NB4 (cell line): ENCODE measurements around the gene INPP5A.

Experiments
- DNase-seq: peaks from one replicate; pipeline ENCODE4 v3.0.0; 2010; ENCODE audit warnings: low read depth
- H3K4me3 ChIP-seq: one replicate; pipeline ENCODE4 v1.5.1; 2011; ENCODE audit warnings: mild to moderate bottlenecking, low read depth, low read length, moderate library complexity
- CTCF ChIP-seq: IDR thresholded peaks from one replicate; pipeline ENCODE4 v1.5.1; 2012; ENCODE audit warnings: low read depth, low read length
- MAX ChIP-seq: IDR thresholded peaks from 2 replicates; pipeline ENCODE4 v1.6.1; 2011; ENCODE audit warnings: low read depth, low read length
- MYC ChIP-seq: IDR thresholded peaks from 2 replicates; pipeline ENCODE4 v1.6.1; 2011; ENCODE audit warnings: low read depth, low read length
- POLR2A ChIP-seq: IDR thresholded peaks from 2 replicates; pipeline ENCODE4 v1.6.1; 2011; ENCODE audit warnings: mild to moderate bottlenecking; ENCODE audit not compliant: insufficient read length; ENCODE audit errors: extremely low read depth

Gene INPP5A

DNA sequence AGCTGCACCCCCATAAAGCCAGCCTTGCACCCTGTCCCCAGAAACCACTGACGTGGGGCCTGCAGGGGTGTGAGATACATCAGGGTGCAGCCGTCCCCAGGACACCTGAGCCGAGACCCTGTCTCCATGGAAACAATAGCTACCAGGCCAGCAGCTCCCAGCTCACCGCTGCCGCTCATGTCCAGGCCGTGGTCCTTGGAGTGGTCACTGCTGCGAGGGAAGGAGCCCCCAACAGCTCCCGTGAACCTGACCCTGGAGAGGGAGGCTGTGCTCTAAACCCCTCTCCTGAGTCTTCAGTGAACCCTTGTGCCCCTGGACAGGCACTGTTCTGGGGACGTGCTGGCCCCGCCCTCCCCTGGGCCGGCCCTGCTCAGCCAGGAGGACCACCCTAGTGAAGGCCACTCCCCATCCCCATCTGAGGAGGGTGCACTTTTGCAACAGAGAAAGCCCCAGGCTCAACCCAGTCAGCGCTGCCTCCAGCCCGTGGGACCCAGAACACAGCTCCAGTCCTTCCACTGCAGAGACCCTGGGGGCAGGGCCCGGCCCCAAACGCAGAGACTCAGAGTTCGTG lies 19.6 kb upstream of the INPP5A start:
- DNase-seq: no peak
- H3K4me3 ChIP-seq: no peak overlapping the region
- TF ChIP-seq POLR2A (no peak), MAX (no peak), MYC (no peak), CTCF (no peak)

DNA sequence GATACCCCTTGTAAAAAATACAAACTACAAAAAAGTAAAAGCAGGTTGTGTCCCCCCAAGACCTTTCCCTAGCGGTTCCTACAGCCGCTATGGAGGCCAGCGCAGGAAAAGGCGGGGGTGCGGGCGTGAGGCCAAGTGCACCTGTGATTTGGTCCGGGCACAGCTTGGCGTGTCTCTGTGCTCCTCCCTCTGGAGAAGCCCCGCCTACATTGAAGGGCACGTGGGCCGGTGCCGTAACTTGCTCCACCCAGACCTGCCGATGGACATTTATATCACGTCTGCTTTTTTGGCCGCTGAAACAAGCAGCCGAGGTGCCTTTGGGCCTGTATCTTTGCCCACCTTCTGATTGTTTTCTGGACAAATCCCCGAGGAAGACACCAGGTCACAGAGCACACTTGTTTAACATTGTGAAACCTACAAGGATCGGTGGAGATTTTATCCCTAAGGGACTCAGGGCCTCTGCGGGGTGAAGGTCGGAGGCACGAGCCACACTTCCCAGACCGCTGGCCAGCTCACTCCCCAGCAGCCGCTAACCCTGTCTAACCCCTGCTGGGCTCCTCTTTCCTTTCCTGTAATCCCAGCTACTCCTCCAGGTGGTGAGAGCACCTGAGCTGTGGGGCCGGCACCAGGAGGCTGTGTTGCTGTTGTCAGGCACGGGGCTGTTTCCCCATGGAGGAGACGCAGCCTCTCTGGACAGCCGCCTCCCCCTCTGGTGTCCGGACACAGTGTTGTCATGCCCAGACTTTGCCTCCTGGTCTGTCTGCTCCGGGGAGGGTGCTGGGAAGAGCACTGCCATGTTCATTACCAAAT lies 18.8 kb upstream of the INPP5A start:
- no peak for DNase-seq
- TF ChIP-seq MYC: no peak
- TF ChIP-seq CTCF: no peak
- no peak for TF ChIP-seq MAX
- H3K4me3 ChIP-seq: no peak overlapping the region

DNA sequence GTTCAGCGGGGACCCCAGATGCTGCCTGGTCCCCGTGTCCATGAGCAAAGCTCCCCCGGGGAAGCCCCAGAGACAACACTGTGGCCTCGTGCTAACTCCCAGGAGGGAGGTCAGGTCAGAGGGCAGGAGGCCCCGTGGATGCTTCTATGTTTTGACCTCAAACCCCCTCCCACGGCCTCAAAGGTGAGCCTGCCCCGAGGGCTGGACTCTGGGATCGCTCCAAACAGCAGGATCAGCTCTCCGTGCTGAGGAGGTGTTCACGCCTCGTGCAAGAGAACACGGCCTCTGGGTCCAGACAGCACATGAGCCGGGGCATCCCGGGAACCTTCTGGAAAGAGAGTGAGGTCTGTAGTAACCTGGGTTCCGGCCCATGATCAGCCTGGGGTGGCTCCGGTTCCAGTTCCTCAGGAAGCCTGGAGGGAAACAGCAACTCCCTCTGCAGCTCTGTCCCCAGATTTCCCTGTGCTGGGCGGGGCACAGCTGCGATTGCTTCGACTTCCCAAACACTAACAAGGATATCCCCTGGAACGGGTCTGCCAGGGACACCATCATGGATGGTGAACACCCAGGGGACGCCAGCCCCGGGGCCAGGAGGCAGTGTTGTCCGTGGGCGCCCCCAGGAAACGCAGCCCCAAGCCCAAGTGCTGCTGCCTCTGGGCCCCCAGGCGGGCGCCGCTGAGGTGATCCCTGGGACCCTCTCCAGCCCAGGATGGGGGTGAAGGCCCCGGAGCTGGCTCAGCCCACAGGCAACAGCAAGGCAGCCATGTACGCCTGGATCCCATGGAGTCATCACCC lies 18.0 kb upstream of the INPP5A start:
- DNase-seq: no peak
- no peak overlapping the region for H3K4me3 ChIP-seq
- TF ChIP-seq CTCF (no peak), MYC (no peak), MAX (no peak), POLR2A (no peak)

DNA sequence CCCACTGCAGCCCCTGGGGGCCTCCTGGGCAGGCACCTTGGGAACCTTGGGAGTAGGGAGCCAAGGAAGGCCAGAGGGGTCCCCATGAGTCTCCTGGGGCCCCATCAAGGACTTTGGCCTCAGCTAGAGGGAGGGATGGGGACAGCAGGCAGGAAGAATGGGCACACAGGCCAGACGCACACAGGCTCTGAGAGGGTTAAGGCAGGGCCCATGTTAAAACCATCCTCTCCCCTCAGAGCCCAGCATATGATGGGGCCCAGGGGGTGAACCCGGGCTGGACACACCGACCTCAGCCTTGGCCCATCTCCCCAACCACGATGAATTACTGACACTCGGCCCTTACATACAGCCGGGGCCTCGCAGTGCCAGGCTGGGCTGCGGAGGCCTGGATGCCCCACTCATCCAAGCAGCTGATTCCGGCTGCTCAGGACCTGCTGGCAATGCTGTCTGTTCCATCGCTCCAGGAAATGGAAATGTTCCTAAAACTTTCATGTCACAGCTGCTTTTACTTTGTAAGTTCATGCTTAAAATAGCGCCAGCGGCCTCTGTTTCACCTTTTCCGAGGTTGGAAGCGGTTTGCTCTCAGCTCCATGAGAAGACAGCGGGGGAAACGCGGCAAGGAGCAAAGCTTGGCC lies 17.3 kb upstream of the INPP5A start:
- no peak for DNase-seq
- TF ChIP-seq MAX (no peak), MYC (no peak), CTCF (no peak), POLR2A (no peak)
- no peak overlapping the region for H3K4me3 ChIP-seq

DNA sequence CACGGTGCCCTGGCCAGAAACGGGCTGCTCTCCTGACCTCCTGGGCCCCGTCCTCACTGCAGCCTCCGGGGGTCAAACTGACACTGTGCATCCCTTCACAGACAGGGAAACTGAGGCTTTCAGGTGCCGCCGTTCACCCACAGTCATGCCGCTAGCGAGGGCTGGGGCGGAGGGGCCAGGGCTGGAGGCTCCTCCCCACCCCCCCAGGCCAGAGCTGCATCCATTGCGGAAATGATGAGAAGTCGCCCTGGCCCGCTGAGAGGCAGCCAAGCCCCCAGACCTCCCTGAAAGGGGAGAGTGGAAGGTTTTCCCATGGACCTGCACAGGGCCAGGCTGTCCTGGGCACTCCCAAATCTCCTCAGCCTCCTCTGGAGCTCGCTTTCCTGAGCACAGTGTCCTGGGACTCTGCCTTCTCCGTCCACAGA lies 16.5 kb upstream of the INPP5A start:
- DNase-seq: no peak
- no peak overlapping the region for H3K4me3 ChIP-seq
- TF ChIP-seq MYC: no peak
- no peak for TF ChIP-seq POLR2A
- TF ChIP-seq MAX: no peak
- no peak for TF ChIP-seq CTCF
